Adipose tissue (tissue), 3 donors: Measurements from ENCODE around the gene THSD7A. TPM values are rescaled to one million over a fixed set of nuclear protein-coding genes. Genes with fewer than 3 reads are reported as not detected.

Experiments used
- H3K27ac ChIP-seq: one replicate; pipeline ENCODE4 v1.5.1; 2013; ENCODE audit warnings: low read depth, low read length
- WGBS, 3 donors: extraction: QIAGEN DNeasy Blood & Tissue Kit; methylation state at CpG; one replicate each; pipeline ENCODE4 v1.1.7; 2013; 5-methylcytosine and 5-hydroxymethylcytosine counted together
- polyA plus RNA-seq, 3 donors: library from polyadenylated mRNA; stranded (reverse); fragments of 200-250 nt; gene quantifications; one replicate each; pipeline ENCODE4 v1.2.3, GENCODE V29; 2013
- donor health status: healthy with polysubstance abuse.
- donor health status: Bipolar disorder and iron deficiency.
- donor health status: healthy.

THSD7A gene
- polyA plus RNA-seq, 3 donors: 0.28 to 1.9 (median 0.79) TPM

DNA sequence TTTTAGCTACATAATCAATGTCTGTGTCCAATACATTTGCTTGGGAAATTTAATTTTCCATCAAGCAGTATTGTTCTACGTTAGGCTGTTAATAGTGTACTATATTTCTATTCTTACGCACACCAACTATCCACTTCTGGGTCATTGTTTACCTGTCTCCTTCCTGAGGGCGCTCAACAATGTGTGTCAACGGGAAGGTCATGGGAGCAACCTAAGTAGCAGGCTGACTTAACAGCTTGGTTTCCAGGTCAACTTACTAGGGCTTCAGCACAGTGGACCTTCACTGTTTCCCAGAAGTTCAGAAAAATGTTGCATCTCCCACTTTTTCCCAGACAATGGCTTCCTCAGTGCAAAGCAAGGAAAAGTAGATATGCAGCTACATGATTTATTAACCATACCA, 13.7 kb downstream of the THSD7A start:
- 65 to 83% (median 80%) methylated on average over 4 of the region's 4 CpGs for WGBS, 3 donors
- no peak overlapping the region for H3K27ac ChIP-seq

GRCh38 chr7:11817111-11817740, 14.8 kb downstream of the THSD7A start:
- WGBS, 3 donors: 56 to 72% (median 60%) methylated on average over 4 of the region's 4 CpGs
- H3K27ac ChIP-seq: no peak overlapping the region

- no peak overlapping the region for H3K27ac ChIP-seq
These were observed 20.3 kb downstream of the THSD7A start for GRCh38 chr7:11811709-11812108.

DNA sequence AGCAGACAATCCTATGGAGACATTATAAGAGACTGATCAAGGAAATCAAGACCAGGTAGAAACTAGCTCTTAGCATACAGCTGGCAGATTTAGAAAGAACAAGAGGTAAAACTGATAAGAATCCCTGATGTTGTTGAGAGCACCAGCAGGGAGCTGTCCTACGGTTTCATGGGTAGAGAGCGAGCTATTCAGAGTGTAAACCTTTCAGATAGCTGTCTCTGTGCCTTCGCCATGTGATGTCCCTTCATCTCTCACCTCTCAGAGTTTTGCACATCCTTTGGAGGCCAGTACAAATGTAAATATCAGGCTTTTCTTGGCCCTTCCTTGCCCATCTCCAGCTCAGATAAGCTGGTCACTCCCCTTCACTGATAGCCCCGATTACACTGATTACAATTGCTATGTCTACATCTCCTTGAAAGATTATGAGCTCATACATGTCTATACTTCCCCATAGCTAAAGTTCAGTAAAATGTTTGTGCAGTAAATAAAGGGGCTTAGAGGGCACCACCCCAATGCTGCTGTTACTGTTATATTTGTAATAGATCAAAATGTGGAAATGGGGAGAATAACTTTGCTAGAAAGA, 21.9 kb downstream of the THSD7A start:
- WGBS, 3 donors: 66 to 90% (median 88%) methylated on average over 4 of the region's 4 CpGs
- H3K27ac ChIP-seq: no peak overlapping the region

GRCh38 chr7:11807000-11807399, 25.0 kb downstream of the THSD7A start:
- H3K27ac ChIP-seq: no peak overlapping the region
- WGBS, 3 donors: 63 to 74% (median 74%) methylated on average over 2 of the region's 2 CpGs

DNA sequence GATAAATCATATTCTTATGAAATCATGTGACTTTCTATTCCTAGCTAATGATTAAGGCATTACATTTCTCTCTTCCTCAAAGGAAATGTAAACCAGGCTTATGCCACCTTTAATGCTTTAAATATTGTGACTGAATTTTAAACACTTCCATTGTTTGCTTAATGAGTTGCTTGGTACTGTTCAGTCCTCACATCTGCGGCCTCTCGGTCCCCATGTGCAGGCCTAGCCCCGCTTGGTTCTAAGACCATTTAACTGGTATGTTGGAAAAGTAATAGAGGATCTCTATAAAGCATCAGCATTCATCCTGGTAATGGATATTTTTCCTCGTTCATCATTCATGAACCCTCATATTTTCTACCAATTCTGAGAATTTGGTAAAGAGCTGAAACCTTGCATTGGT, 27.4 kb downstream of the THSD7A start:
- 83 to 96% (median 95%) methylated on average over 4 of the region's 4 CpGs for WGBS, 3 donors
- no peak overlapping the region for H3K27ac ChIP-seq

DNA sequence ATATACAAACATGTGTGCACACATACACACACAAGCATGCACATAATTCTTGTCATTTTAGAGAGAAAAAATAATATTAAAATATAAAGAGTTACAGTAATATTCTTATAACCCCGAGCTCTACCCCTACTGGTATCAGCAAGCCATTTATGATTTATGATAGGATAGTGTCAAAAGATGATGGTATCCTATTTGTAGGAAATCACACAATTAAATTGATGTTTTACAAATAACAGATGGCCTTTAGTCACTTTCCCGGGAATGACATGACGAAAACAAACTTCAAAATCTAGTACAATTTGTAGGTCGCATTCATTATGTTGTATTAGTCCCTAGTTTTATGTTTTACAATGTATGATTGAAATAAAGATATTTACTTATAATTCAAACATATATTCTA, 36.8 kb downstream of the THSD7A start:
- no peak overlapping the region for H3K27ac ChIP-seq
- WGBS, 3 donors: 87 to 93% (median 92%) methylated on average over 4 of the region's 4 CpGs

GRCh38 chr7:11792166-11792565, 39.8 kb downstream of the THSD7A start:
- 63 to 91% (median 85%) methylated on average over 4 of the region's 4 CpGs for WGBS, 3 donors

DNA sequence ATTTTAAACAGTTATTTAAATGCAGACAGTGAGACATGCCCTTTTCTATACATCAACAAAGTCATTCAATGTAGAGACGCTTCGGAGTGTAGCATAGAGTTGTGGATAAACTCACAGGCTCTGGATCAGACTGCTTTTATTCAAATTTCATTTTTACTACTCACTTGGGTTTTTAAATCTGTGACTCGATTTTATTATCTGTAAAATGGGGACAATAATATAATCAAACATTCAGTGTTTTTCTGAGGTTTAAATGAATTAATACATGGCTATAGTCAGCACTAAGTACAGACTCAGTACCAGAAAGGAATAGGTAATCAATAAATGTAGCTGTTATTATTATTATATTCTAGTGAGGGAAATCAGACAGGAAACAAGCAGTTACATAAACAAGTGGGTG, 43.4 kb downstream of the THSD7A start:
- 82 to 97% (median 89%) methylated on average over 3 of the region's 3 CpGs for WGBS, 3 donors
- H3K27ac ChIP-seq: no peak overlapping the region

More at GRCh38 chr7:11792166-11792565, 39.8 kb downstream of the THSD7A start:
- no peak overlapping the region for H3K27ac ChIP-seq

- WGBS, 3 donors: 81 to 95% (median 84%) methylated on average over 4 of the region's 4 CpGs
- H3K27ac ChIP-seq: no peak overlapping the region
These were observed 44.5 kb downstream of the THSD7A start for GRCh38 chr7:11787534-11787933.

DNA sequence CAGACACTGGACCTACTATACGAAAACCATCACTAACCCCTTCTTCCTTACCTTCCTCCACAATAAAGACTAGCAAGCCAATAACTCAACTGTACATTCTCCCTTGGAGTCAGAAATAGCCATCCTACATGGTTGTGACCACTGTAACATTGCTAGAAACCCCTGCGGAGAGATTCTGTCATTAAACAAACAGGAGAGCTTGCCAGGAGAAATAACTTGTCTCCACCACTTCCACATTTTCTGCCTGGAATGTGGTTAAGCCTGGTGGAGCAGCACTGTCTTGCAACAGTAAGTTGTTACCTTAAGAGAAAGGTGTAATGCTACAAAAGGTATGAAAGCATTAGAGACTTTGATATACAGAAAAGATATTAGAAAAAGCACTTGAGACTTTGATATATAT, 45.8 kb downstream of the THSD7A start:
- 52 to 89% (median 68%) methylated on average over 2 of the region's 2 CpGs for WGBS, 3 donors
- H3K27ac ChIP-seq: no peak overlapping the region

DNA sequence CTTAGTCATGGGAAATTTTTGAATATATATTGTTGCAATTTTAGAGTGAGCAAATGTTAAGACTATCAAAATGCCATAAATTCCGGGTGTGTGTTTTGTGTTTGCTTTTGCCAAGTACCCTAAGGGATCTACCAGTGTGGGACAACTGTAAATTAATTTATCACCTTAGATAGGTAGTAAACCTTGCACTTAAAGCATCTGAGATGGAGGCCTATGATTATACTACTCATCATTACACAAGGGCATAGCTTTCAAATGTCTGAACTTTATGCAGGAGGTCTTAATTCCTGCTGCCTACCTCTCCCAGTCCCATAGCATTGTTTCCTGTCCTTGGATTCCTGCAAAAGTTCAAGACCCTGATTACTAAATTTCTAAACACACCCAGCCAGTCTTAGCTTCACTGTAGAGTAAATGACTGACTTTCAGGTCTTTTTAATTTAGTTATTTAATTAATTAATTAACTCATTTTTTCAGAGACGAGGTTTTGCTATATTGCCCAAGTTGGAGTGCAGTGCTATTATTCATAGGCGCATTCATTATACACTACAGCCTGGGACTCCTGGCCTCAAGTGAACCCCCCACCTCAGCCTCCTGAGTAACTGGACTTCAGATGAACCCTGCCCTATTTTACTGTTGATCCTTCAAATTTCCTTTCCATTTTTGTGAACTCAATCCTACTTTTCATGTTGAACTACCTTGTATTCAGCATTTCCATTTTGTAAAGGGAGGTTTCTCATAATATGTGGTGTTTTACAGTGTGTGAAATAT, 47.0 kb downstream of the THSD7A start:
- no peak overlapping the region for H3K27ac ChIP-seq
- WGBS, 3 donors: 81 to 94% (median 94%) methylated on average over 3 of the region's 3 CpGs

GRCh38 chr7:11779864-11780674, 51.9 kb downstream of the THSD7A start:
- H3K27ac ChIP-seq: no peak overlapping the region
- WGBS, 3 donors: 74 to 88% (median 85%) methylated on average over 7 of the region's 7 CpGs

DNA sequence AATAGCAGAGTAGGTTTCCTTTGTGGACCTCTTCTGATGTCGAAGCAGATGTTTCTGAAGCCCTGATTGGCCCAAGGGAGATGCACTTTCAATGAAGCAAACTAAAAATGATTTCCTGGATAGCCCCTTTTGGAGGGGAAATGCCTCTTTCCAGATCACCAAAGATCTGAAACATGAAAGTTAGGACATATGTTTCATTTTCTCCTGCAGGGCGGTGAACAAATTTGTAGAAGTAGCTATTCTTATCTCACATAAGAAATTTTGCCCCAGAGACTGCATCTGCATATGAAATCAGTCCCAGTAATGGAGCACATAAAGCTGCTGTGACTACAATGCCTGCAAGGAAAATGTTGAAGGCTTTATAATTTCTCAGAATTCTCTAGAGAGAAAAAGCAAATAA, 56.0 kb downstream of the THSD7A start:
- no peak overlapping the region for H3K27ac ChIP-seq
- 58 to 68% (median 63%) methylated on average over 2 of the region's 2 CpGs for WGBS, 3 donors

- no peak overlapping the region for H3K27ac ChIP-seq
- WGBS, 3 donors: 70 to 93% (median 89%) methylated on average over 2 of the region's 2 CpGs
These were observed 56.6 kb downstream of the THSD7A start for GRCh38 chr7:11775401-11775800.

DNA sequence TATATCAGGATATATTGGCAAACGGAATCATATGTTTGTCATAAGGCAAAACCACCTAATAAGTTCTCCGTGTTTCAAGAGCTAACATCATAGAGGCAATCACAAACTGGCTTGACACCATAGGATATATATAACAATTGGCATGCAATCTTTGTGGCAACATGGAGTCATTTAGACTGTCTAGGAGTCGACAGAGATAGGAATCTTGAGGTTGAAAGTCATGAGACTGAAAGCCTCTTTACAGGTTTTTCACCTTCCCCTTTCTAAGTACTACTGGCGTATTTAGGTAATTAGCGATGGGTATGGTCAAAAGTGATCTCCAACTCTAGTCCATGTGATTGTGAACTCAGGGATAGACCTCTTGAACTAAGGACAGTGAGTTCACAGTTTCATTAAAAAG, 63.7 kb downstream of the THSD7A start:
- H3K27ac ChIP-seq: no peak overlapping the region
- 79 to 84% (median 80%) methylated on average over 5 of the region's 5 CpGs for WGBS, 3 donors

DNA sequence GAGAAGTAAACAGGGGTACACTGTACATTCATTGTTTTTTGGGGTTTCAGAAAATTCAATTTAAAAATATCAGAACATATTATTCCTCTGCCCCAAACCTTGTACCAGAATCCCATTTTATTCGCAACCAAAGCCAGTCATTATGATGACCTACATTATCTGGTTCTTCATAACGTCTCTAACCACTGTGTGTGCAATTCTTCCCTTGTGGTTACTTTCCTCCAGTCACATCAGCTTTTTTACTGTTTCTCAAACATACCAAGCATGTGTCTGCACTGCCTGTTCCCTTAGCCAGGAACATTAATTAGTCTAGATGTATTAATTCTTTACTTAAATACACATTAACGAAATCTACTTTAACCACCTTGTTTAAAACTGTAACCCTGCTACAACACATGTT, 64.8 kb downstream of the THSD7A start:
- H3K27ac ChIP-seq: no peak overlapping the region
- 54 to 81% (median 69%) methylated on average over 3 of the region's 3 CpGs for WGBS, 3 donors

DNA sequence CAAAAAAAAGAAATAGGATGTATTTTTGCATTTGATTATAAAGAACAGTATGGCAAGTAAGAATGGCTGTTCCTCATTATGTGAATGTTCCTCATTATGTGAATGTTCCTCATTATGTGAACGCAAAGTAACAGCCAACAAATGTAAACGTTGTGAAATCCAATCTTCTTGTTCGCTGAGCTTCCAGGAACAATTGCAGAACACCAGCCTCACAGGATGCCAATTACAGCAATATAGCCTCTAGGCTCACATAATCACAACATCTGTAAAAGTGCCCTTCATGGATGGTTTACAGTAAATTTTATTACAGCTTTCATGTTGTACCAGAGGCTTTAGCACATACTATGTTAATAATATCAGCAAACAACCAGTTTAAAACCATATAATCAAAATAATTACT, 71.6 kb downstream of the THSD7A start:
- no peak overlapping the region for H3K27ac ChIP-seq
- WGBS, 3 donors: 35 to 55% (median 37%) methylated on average over 3 of the region's 3 CpGs

DNA sequence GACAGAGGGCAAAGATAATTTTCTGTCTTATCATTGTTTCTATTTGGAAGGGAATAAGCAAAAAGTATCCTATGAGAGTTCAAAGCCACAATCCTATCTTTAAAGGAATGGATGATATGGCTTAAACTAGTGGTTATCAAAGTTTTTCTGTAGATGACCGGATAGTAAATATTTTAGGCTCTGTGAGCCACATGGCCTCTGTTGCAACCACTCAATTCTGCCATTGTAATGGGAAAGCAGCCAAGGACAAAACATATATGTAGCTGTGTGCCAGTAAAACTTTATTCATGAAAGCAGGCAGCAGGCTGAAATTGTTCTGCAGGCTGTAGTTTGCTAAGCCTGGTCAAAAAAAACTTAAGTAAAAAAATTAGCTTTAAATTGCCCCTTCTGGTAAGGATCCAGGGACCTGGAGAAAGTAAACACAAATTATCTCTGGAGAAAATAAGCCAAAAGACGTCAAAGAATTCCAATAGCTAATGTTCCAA, 73.3 kb downstream of the THSD7A start:
- 43 to 65% (median 63%) methylated on average over 2 of the region's 2 CpGs for WGBS, 3 donors
- H3K27ac ChIP-seq: no peak overlapping the region
